Caco-2 (cell line): Measurements from ENCODE around the gene NXN. TPM values are rescaled to one million over a fixed set of nuclear protein-coding genes. Genes with fewer than 3 reads are reported as not detected.
A peak's percentile ranks its signal among the peaks of the same experiment; 100 is the strongest.
"Not testable (repeated sequence)": the region's sequence is repeated elsewhere in the genome, so short reads cannot be mapped to it uniquely, and the experiment has no call there.

Experiments
- BruUV-seq: library from RNA; stranded (reverse); fragments of 400-500 nt; replicated peaks from 2 replicates; lab custom pipeline; 2021; lab: Mats Ljungman, UMichigan
- CTCF ChIA-PET: fragments of 300-600 bp; sonication (Branson Sonifier 250); formaldehyde crosslinking; loops from one replicate; lab custom pipeline; 2022; ENCODE audit warnings: antibody characterized with exemption; lab: Charles Lee
- POLR2A ChIA-PET: fragments of 300-600 bp; sonication (Branson Sonifier 250); formaldehyde crosslinking; loops from one replicate; lab custom pipeline; 2022; ENCODE audit warnings: antibody characterized with exemption; lab: Charles Lee
- DNase-seq, 2 experiments: peaks; one replicate each; pipeline versions ENCODE4 v3.0.0 to v3.0.0-alpha.2; 2020 to 2022
- H3K27me3 ChIP-seq: replicated peaks from 2 replicates; pipeline ENCODE4 v1.6.0; 2011; ENCODE audit warnings: low read length; ENCODE audit not compliant: control insufficient read depth, insufficient read depth
- H3K36me3 ChIP-seq: 2 replicates; pipeline ENCODE4 v1.5.1; 2011; ENCODE audit warnings: low read length; ENCODE audit not compliant: control insufficient read depth, insufficient read depth
- H3K4me1 ChIP-seq: fragments of 250-450 bp; sonication (Bioruptor Pico); 2 replicates; pipeline ENCODE4 v1.5.1; 2020; ENCODE audit warnings: mild to moderate bottlenecking
- H3K4me3 ChIP-seq: 2 replicates; pipeline ENCODE4 v1.5.1; 2011; ENCODE audit warnings: low read depth, mild to moderate bottlenecking, control low read depth, low read length
- H3K9me3 ChIP-seq: fragments of 250-450 bp; sonication (Bioruptor Pico); 2 replicates; pipeline ENCODE4 v1.5.1; 2020; ENCODE audit warnings: mild to moderate bottlenecking, moderate library complexity
- H3K27ac Mint-ChIP-seq: one replicate; pipeline ENCODE4 v1.8.0; 2022; ENCODE audit warnings: mixed read lengths; ENCODE audit not compliant: unreplicated experiment
- H3K27me3 Mint-ChIP-seq: one replicate; pipeline ENCODE4 v1.8.0; 2022; ENCODE audit warnings: mixed read lengths; ENCODE audit not compliant: insufficient read depth, unreplicated experiment
- H3K36me3 Mint-ChIP-seq: one replicate; pipeline ENCODE4 v1.8.0; 2022; ENCODE audit warnings: mild to moderate bottlenecking, mixed read lengths; ENCODE audit not compliant: insufficient read depth, unreplicated experiment
- H3K4me1 Mint-ChIP-seq: one replicate; pipeline ENCODE4 v1.8.0; 2022; ENCODE audit warnings: low read depth, mixed read lengths; ENCODE audit not compliant: unreplicated experiment
- H3K4me3 Mint-ChIP-seq: one replicate; pipeline ENCODE4 v1.8.0; 2022; ENCODE audit warnings: mild to moderate bottlenecking, moderate library complexity, mixed read lengths; ENCODE audit not compliant: unreplicated experiment
- H3K9me3 Mint-ChIP-seq: one replicate; pipeline ENCODE4 v1.8.0; 2022; ENCODE audit warnings: mixed read lengths; ENCODE audit not compliant: unreplicated experiment
- CTCF ChIP-seq, 2 experiments: fragments of 200-600 bp in 1 of 2; IDR thresholded peaks; 1 replicate in 1 of 2; 2 replicates in 1 of 2; pipeline versions ENCODE4 v1.5.1 to v1.8.0; 2011 to 2022; ENCODE audit warnings: antibody characterized with exemption in 1 of 2, control low read depth in 1 of 2, inconsistent platforms in 1 of 2, low read depth in 1 of 2, low read length in 1 of 2, mild to moderate bottlenecking in 1 of 2, moderate library complexity in 1 of 2; ENCODE audit not compliant: insufficient read depth in 1 of 2, severe bottlenecking in 1 of 2, unreplicated experiment in 1 of 2
- intact Hi-C: fragments of 100-400 bp; cut with micrococcal nuclease; formaldehyde crosslinking; loops from one replicate; pipeline ENCODE4 v1.10.0; 2022; ENCODE audit not compliant: unreplicated experiment
- total RNA-seq: library from RNA; stranded (reverse); gene quantifications from 2 replicates; pipeline ENCODE4 v1.2.3, GENCODE V29; 2022

NXN gene
- total RNA-seq, 1 experiment from 2014 or later = 76.7 TPM

- no peak for DNase-seq
- Histone ChIP-seq H3K36me3 (no peaks in the 10 kb centered on the region), H3K9me3 (no peaks in the 10 kb centered on the region), H3K27me3 (no peaks in the 10 kb centered on the region), H3K4me3 (no peak overlapping the region), H3K4me1 (no peaks in the 10 kb centered on the region)
- peaks cover 90% of the 10 kb centered on the region for H3K36me3 Mint-ChIP-seq
- POLR2A ChIA-PET = no interaction called here
- H3K27me3 Mint-ChIP-seq = no peaks in the 10 kb centered on the region
- no peaks in the 10 kb centered on the region for H3K4me1 Mint-ChIP-seq
- peak overlapping the region; percentile 67 for H3K27ac Mint-ChIP-seq
- no peak overlapping the region for H3K4me3 Mint-ChIP-seq
- BruUV-seq = no TSS peak
- CTCF ChIA-PET = no interaction called here
- TF ChIP-seq CTCF (IDR thresholded peaks at IDR 0.05; ENCODE audit: insufficient read depth in 1 of 2, low read depth in 1 of 2, low read length in 1 of 2, severe bottlenecking in 1 of 2, unreplicated experiment in 1 of 2) = no peak
- intact Hi-C loops = no loop called here
- H3K9me3 Mint-ChIP-seq = no peaks in the 10 kb centered on the region
Measured at GRCh38 chr17:836151-836550, 143.4 kb downstream of the NXN start.

- H3K4me3 Mint-ChIP-seq, POLR2A ChIA-PET, H3K4me3 ChIP-seq, BruUV-seq, H3K4me1 Mint-ChIP-seq, H3K9me3 Mint-ChIP-seq, H3K36me3 ChIP-seq, intact Hi-C loops, DNase-seq, CTCF ChIA-PET, H3K27me3 ChIP-seq, H3K27me3 Mint-ChIP-seq, H3K4me1 ChIP-seq, H3K9me3 ChIP-seq: not testable (repeated sequence)
- Mint-ChIP-seq H3K36me3 (peaks cover 90% of the 10 kb centered on the region), H3K27ac (peak overlapping the region; percentile 30)
Measured at GRCh38 chr17:835721-836120, 143.9 kb downstream of the NXN start.

- peaks cover 90% of the 10 kb centered on the region for H3K36me3 Mint-ChIP-seq
- intact Hi-C loops = no loop called here
- DNase-seq = peak in 1 of 2 experiments; percentile 14
Measured at GRCh38 chr17:835263-835662, 144.3 kb downstream of the NXN start.

More at GRCh38 chr17:835263-835662, 144.3 kb downstream of the NXN start:
- Histone ChIP-seq H3K4me1 (no peaks in the 10 kb centered on the region), H3K4me3 (no peak overlapping the region), H3K9me3 (no peaks in the 10 kb centered on the region), H3K36me3 (no peaks in the 10 kb centered on the region), H3K27me3 (no peaks in the 10 kb centered on the region)
- CTCF ChIA-PET = no interaction called here
- no peak for TF ChIP-seq CTCF (IDR thresholded peaks at IDR 0.05; ENCODE audit: insufficient read depth in 1 of 2, low read depth in 1 of 2, low read length in 1 of 2, severe bottlenecking in 1 of 2, unreplicated experiment in 1 of 2)
- POLR2A ChIA-PET = no interaction called here
- Mint-ChIP-seq H3K9me3 (no peaks in the 10 kb centered on the region), H3K27ac (peak overlapping the region; percentile 30), H3K4me3 (no peak overlapping the region), H3K4me1 (no peaks in the 10 kb centered on the region), H3K27me3 (no peaks in the 10 kb centered on the region)
- BruUV-seq = no TSS peak
